ENCODE results near the gene CCDC15.

DNA sequence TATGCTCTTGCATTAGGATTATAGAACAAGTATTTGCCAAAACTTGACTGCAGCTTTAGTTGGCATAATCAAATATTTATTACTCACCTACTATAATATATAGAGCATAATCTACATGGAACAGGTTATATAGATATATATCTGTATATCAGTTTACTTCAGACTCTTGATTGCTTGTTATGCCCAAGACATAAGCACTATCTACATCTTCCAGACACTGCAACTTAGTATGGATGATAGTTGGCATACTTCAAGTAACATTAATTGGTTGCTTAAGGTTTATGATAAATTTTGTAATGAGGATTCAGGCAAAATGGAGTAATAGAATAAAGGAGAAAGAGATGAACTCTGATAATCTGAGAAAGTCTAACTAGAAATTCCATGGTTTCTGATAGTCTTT, 1.0 kb downstream of the CCDC15 start:
- TF ChIP-seq, protein P1, sequence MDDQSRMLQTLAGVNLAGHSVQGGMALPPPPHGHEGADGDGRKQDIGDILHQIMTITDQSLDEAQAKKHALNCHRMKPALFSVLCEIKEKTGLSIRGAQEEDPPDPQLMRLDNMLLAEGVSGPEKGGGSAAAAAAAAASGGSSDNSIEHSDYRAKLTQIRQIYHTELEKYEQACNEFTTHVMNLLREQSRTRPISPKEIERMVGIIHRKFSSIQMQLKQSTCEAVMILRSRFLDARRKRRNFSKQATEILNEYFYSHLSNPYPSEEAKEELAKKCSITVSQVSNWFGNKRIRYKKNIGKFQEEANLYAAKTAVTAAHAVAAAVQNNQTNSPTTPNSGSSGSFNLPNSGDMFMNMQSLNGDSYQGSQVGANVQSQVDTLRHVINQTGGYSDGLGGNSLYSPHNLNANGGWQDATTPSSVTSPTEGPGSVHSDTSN (CRISPR knock-in tag; IDR thresholded peaks at IDR 0.05; ENCODE audit: borderline replicate concordance): no peak
- TF ChIP-seq RELA (CRISPR knock-in tag; IDR thresholded peaks at IDR 0.05) (no peak), TFE3 (CRISPR knock-in tag; IDR thresholded peaks at IDR 0.05) (no peak), MTF1 (CRISPR knock-in tag; IDR thresholded peaks at IDR 0.05) (no peak), NFRKB (IDR thresholded peaks at IDR 0.05) (no peak), GABPA (IDR thresholded peaks at IDR 0.05; ENCODE audit: low read depth, low read length) (no peak), GABPA (CRISPR knock-in tag; IDR thresholded peaks at IDR 0.05; ENCODE audit: low read depth) (no peak), ARNT (IDR thresholded peaks at IDR 0.05) (no peak)

Measured in HepG2 (cell line).